Femur (tissue), 1 donor: Measurements from ENCODE around the gene GDPD5.
"Not testable (repeated sequence)": the region's sequence is repeated elsewhere in the genome, so short reads cannot be mapped to it uniquely, and the experiment has no call there.

ENCODE experiments used
- DNase-seq: peaks from one replicate; pipeline ENCODE4 v3.0.0-alpha.2; 2017

GDPD5 gene

GRCh38 chr11:75424396-75424795 is 101.3 kb downstream of the GDPD5 start:
- no peak for DNase-seq

DNA sequence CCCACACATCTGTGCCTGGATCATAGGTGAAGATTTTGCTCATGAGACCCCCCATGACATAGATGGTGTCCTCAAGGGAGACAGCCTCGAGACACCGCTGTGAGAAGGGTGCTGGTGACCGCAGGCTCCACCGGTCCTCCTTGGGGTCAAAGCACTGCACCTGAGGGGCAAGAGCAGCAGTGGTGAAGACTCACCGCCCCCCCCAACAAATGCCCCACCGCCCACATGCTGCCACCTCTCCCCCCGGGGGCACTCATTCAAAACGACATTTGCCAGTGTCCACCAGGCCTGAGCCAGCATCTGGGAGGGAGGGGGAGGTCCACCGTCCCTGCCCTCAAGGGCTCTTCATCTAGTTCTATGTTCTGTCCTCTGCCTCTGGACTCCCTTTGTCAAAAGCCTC is 102.0 kb downstream of the GDPD5 start:
- no peak for DNase-seq

GRCh38 chr11:75422248-75423231 is 103.2 kb downstream of the GDPD5 start:
- peak; percentile 20 for DNase-seq

DNA sequence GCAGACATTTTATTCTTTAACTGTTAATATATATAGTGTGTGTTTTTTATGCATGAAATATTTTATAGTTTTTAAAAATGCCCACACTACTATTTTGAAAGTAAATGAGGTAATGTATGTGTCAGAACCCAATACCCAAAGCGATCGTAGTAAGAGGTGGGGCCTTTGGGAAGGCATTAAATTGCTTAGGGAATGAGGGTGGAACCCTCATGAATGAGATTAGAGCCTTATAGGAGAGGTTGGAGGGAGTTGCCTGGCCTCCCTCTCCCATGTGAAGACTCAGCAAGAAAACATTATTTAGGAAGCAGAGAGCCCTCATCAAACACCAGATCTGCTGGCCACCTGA is 103.9 kb downstream of the GDPD5 start:
- DNase-seq: no peak

- peak; percentile 16 for DNase-seq
Measured at GRCh38 chr11:75421035-75421602, 104.6 kb downstream of the GDPD5 start.

DNA sequence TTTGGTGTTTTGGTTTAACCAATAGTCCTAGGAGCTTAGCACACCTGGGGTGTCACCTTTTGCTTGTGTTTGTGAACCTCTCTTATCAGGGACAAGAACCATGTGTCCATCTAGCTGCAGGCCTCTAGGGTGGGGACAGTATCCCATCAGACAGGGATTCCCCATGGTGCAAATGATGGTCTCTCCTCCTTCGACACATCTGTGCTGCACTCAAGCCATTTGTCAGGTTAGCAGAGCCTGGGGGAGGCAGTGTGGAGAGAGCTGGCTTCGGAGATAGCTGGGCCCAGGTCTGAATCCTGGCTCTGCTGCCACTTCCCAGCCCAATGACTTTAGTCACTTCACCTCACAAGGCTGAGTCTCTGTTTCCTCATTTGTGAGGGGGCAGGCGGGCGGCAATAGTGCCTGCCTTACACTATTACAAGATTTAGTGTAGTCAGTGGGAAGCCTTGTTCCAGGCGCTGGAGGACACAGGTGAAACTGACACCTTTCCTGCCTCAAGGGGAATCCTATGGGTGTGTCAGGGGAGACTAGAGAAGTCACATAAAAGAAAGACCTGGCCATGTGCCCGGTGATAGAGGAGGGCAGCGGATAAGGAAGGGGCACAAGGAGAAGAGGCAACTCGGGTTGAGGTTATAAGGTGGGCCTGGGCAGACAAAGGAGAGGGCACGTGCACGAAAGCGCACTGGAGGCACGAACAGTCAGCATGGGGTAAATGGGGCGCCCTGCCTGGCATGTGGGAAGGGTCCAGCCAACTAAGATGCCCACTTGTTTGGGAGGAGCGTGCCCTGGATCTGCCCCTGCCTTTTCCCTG is 105.3 kb downstream of the GDPD5 start:
- DNase-seq: no peak

- no peak for DNase-seq
Measured at GRCh38 chr11:75413864-75414263, 111.9 kb downstream of the GDPD5 start.

GRCh38 chr11:75413146-75413545 is 112.6 kb downstream of the GDPD5 start:
- DNase-seq: not testable (repeated sequence)

DNA sequence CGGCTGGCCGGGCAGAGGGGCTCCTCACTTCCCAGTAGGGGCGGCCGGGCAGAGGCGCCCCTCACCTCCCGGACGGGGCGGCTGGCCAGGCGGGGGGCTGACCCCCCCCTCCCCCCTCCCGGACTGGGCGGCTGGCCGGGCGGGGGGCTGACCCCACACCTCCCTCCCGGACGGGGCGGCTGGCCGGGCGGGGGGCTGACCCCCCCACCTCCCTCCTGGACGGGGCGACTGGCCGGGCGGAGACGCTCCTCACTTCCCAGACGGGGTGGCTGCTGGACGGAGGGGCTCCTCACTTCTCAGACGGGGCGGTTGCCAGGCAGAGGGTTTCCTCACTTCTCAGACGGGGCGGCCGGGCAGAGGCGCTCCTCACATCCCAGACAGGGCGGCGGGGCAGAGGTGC is 115.8 kb downstream of the GDPD5 start:
- DNase-seq: not testable (repeated sequence)

GRCh38 chr11:75408957-75409219 is 116.9 kb downstream of the GDPD5 start:
- no peak for DNase-seq

GRCh38 chr11:75406338-75406777 is 119.4 kb downstream of the GDPD5 start:
- DNase-seq: no peak

- no peak for DNase-seq
Measured at GRCh38 chr11:75403983-75404658, 121.6 kb downstream of the GDPD5 start.

DNA sequence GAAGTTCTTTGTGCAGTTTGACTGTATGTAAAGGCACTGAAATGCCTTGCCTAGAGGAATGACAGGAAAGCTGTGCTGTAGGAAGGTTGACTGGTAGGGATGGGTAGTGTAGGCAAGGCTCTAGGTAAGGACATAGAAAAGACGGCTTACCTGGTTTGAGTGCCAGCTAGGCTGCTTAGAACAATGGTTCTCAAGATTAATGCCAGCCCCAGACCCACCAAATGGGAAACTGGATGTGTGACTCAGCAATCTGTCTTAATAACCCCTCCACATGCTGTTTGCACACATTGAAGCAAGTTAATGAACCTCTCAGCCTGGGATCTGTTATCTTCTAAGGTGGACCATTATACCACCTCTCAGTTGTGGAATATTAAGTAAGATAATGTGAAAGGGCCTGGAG is 122.7 kb downstream of the GDPD5 start:
- no peak for DNase-seq

DNA sequence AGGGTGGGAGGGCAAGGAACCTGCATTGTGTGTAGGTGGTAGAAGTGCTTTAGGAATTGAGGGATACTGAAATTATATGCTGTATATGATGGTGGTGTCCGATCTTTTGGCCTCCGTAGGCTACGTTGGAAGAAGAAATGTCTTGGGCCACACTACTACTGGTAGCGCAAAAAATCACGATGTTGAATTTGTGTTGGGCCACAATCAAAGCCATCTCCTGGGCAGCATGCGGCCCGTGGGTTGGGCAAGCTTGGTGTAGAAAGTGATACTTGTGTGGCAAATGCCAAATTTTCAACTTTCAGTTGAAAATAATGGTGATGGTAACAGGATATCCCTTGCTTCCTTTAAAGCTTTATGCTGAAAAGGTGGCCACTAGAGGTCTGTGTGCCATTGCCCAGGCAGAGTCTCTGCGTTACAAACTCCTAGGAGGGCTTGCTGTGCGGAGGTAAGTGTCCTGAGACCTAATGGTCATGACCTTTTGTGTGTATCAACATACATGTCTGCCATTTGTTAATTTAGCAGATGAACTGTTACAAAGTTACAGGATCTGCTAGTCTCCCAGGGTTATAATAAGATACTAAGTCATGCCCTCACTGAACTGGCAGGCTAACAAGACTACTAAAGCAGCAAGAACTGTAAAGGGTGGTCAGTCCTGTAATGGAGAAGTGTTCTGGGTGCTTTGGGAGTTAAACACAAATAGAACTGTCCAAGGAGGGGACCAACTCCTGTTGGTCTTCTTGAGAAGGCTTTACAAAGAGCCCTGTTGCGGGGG is 123.6 kb downstream of the GDPD5 start:
- no peak for DNase-seq

DNA sequence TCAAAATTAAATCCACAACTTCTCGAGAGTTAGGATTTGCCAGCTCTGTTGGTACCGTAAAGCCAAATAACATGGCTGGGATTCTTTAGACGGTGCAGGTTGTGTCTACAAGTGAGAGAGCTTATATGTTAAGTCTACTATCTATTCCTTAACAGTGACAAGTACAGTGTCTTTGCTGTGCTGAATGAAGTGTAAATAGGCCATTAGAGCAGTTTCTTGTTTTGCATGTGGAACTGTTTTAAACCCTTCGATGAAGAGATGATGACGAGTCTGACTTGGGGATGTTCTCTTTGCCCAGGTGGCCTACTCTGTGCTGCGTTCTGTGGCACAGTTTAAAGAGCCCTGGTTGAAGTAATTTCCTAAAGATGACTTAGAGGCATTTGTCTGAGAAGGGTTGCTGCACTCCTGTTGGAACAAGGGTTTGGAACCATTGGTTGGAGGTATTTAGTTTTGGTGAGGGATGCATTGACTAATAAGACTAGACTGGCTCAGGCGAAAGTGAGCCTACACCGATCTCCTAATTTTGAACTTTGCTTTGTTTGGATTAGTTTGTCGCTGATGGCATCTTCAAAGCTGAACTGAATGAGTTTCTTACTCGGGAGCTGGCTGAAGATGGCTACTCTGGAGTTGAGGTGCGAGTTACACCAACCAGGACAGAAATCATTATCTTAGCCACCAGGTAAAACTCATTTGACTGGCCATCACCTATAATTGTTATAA is 125.4 kb downstream of the GDPD5 start:
- no peak for DNase-seq

GRCh38 chr11:75399344-75400145 is 126.2 kb downstream of the GDPD5 start, which contains the start of gene RPS3:
TSS of gene RPS3 (plus strand) at chr11:75399518. CDS start at chr11:75399548, 30 bp downstream.
- peak; percentile 96 for DNase-seq

DNA sequence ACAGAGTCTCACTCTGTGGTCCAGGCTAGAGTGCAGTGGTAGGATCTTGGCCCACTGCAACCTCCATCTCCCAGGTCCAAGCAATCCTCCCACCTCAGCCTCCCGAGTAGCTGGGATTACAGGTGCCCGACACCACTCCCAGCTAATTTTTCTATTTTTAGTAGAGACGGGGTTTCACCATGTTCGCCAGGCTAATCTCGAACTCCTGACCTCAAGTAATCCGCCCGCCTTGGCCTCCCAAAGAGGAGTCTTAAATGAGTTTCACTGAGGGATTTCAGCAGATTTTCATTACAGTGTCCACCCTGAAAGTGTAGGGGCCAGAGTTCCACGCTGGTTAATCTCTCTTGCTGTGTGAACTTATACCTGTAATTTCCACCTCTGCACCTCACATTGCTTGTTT is 126.8 kb downstream of the GDPD5 start:
- no peak for DNase-seq

DNA sequence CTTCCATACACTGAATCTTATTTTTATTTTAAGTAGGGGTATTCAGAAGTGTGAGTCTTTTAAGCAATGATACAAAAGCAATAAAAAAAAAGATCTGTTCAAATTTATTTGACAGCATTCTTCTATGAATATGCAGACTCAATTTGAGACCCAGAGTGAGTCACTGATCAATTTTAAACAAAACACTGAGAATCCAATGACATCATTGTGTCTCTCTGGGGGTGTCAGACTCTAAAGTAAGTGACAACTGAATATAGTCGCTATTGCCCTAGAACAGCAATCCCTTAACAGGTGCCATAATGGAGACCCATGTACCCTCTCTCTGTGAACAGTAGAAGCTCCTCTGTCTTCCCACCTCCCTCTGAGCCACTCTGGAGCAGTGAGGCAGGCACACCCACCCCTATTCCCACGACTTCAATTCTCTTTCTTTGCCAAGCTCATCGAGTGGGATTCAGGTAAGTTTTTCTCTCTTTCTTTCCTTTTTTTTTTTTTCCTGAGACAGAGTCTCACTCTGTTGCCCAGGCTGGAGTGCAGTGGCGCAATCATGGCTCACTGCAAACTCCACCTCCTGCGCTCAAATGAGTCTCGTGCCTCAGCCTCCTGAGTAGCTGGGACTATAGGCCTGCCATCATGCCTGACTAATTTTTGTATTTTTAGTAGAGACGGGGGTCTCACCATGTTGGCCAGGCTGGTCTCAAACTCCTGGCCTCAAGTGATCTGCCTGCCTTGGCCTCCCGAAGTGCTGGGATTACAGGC is 131.5 kb downstream of the GDPD5 start:
- no peak for DNase-seq

DNA sequence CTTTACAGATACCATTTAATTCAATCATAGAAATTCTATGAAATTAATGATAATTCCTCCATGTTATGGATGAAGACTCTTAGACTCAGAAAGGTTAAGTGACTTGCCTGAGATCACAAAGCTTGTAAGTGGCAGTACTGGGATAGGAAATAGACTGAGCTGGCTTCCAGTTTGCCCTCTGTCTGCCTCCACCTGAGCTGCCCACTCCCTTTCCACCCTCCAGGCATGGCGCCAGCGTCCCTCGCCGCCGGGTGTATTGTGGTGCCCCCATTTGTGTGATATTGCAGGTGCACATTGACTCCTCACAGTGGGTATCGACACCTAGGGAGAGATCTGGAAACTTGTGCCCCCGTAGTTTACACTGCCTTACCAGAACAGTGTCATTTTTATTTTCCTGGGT is 135.8 kb downstream of the GDPD5 start:
- no peak for DNase-seq

DNA sequence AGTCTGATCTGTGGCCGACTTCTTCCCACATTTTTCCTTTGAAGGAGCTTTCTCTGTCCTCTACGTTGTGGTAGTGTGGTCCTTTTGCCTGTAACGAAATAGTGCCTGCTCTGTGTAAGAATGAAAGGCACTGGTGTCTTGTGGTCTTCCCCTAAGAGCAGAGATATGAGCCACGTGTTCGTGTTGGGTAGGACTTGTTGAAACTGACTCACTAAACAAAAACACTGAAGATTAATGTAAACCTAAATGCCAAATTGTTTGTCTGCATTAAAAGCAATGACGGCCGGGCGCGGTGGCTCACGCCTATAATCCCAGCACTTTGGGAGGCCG is 136.5 kb downstream of the GDPD5 start:
- DNase-seq: no peak
